Measurements from ENCODE around the gene PXYLP1.
"Not testable (repeated sequence)": the region's sequence is repeated elsewhere in the genome, so short reads cannot be mapped to it uniquely, and the experiment has no call there.

The PXYLP1 gene

GRCh38 chr3:141294301-141294700, 62.7 kb downstream of the PXYLP1 start:
- no peak for DNase-seq (ENCODE audit: low read depth in 2 of 2)

- no peak for DNase-seq (ENCODE audit: low read depth in 2 of 2)
These were observed 63.2 kb downstream of the PXYLP1 start for GRCh38 chr3:141294848-141295247.

- not testable (repeated sequence) for DNase-seq (ENCODE audit: low read depth in 2 of 2)
These were observed 68.8 kb downstream of the PXYLP1 start for GRCh38 chr3:141300426-141300825.

GRCh38 chr3:141302364-141303141, 70.9 kb downstream of the PXYLP1 start:
- DNase-seq (ENCODE audit: low read depth in 2 of 2): no peak

GRCh38 chr3:141303481-141304223, 72.0 kb downstream of the PXYLP1 start:
- peak in 1 of 2 donors; percentile 42 for DNase-seq (ENCODE audit: low read depth in 2 of 2)

- DNase-seq (ENCODE audit: low read depth in 2 of 2): no peak
These were observed 73.8 kb downstream of the PXYLP1 start for GRCh38 chr3:141305436-141305835.

- no peak for DNase-seq (ENCODE audit: low read depth in 2 of 2)
These were observed 74.7 kb downstream of the PXYLP1 start for GRCh38 chr3:141306276-141306675.

- DNase-seq (ENCODE audit: low read depth in 2 of 2): no peak
These were observed 75.3 kb downstream of the PXYLP1 start for GRCh38 chr3:141306922-141307321.

- no peak for DNase-seq (ENCODE audit: low read depth in 2 of 2)
These were observed 75.9 kb downstream of the PXYLP1 start for GRCh38 chr3:141307351-141308059.

GRCh38 chr3:141308588-141309218, 77.1 kb downstream of the PXYLP1 start:
- no peak for DNase-seq (ENCODE audit: low read depth in 2 of 2)

- no peak for DNase-seq (ENCODE audit: low read depth in 2 of 2)
These were observed 79.5 kb downstream of the PXYLP1 start for GRCh38 chr3:141311170-141311495.

GRCh38 chr3:141311496-141312353, 80.1 kb downstream of the PXYLP1 start:
- peak; percentile 96 to 98 for DNase-seq (ENCODE audit: low read depth in 2 of 2)

GRCh38 chr3:141312354-141313092, 80.9 kb downstream of the PXYLP1 start:
- no peak for DNase-seq (ENCODE audit: low read depth in 2 of 2)

GRCh38 chr3:141313093-141313683, 81.6 kb downstream of the PXYLP1 start:
- DNase-seq (ENCODE audit: low read depth in 2 of 2): no peak

- not testable (repeated sequence) for DNase-seq (ENCODE audit: low read depth in 2 of 2)
These were observed 82.8 kb downstream of the PXYLP1 start for GRCh38 chr3:141314415-141314814.

GRCh38 chr3:141316851-141317250, 85.2 kb downstream of the PXYLP1 start:
- DNase-seq (ENCODE audit: low read depth in 2 of 2): no peak

- DNase-seq (ENCODE audit: low read depth in 2 of 2): no peak
These were observed 88.9 kb downstream of the PXYLP1 start for GRCh38 chr3:141320399-141321108.

GRCh38 chr3:141321109-141321497, 89.5 kb downstream of the PXYLP1 start:
- DNase-seq (ENCODE audit: low read depth in 2 of 2): no peak

- DNase-seq (ENCODE audit: low read depth in 2 of 2): no peak
These were observed 92.5 kb downstream of the PXYLP1 start for GRCh38 chr3:141323936-141324704.

Measured in activated CD8-positive, alpha-beta memory T cell treated with anti-CD3 and anti-CD28 coated beads for 4 hours (primary cell).